Measurements from ENCODE around the gene MAN1A1. TPM values are rescaled to one million over a fixed set of nuclear protein-coding genes. Genes with fewer than 3 reads are reported as not detected.

Gene MAN1A1
- polyA plus RNA-seq, 4 donors: 17.7 to 129 (median 34.7) TPM

DNA sequence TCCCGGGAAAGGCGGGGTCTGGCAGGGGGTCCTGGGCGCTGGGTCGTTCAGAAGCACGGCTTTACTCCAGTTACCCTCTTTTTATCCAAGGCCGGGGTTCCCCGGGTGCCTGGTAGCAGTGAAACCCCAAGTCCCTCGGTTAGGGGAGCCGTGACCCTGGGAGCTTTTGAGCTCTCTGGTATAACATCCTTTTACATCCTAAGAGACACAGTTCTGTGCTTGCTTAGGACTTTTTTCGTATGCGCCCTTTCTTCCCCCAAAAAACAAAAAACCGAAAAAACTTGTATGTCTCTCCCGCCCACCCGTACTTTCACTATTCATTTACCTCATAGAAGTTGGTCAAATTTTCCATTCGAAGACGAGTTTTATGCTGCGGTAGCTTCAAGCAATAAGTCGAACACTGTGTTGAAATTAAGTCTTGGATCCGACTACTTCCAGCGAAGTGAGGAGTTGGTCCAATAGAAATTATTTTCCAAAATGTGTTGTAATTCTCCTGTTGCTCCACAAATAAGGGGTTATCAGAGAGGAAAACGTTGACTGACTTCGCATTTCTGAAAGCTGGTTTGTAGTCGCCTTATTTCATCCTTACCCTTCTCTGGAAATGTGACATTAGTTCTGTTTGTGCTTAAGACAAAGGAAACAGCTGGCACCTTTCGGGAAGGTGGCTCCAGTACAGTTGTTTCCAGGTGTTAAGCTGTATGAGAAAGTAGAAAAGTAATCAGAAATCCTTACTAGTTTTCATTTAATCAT lies 816 bp upstream of the MAN1A1 start:
- peaks cover 0 to 8% (median 2%) of the 10 kb centered on the region in 3 donors for H3K4me1 ChIP-seq (ENCODE audit: control insufficient read depth in 3 of 3, insufficient read depth in 2 of 3, low read depth in 1 of 3, low read length in 2 of 3)
- H3K27me3 ChIP-seq (ENCODE audit: control insufficient read depth in 3 of 3, insufficient read depth in 3 of 3, low read length in 3 of 3): no peaks in the 10 kb centered on the region
- no peaks in the 10 kb centered on the region for H3K9me3 ChIP-seq (ENCODE audit: control insufficient read depth in 2 of 2, insufficient read depth in 1 of 2, low read depth in 1 of 2, low read length in 1 of 2)
- H3K4me3 ChIP-seq (ENCODE audit: low read depth in 1 of 3, low read length in 3 of 3): peak overlapping the region; percentile 75 to 87 (median 76)
- 0 to 2% (median 0%) methylated on average over 22 to 24 of the region's 24 CpGs for WGBS, 3 donors
- no peaks in the 10 kb centered on the region for H3K36me3 ChIP-seq (ENCODE audit: control insufficient read depth in 3 of 3, insufficient read depth in 2 of 3, low read depth in 1 of 3, low read length in 3 of 3)
- DNase-seq: peak; percentile 61 to 68
- peak overlapping the region; percentile 83 to 96 (median 91) for H3K27ac ChIP-seq (ENCODE audit: low read depth in 1 of 3, low read length in 2 of 3)
- FAIRE-seq: no peak

DNA sequence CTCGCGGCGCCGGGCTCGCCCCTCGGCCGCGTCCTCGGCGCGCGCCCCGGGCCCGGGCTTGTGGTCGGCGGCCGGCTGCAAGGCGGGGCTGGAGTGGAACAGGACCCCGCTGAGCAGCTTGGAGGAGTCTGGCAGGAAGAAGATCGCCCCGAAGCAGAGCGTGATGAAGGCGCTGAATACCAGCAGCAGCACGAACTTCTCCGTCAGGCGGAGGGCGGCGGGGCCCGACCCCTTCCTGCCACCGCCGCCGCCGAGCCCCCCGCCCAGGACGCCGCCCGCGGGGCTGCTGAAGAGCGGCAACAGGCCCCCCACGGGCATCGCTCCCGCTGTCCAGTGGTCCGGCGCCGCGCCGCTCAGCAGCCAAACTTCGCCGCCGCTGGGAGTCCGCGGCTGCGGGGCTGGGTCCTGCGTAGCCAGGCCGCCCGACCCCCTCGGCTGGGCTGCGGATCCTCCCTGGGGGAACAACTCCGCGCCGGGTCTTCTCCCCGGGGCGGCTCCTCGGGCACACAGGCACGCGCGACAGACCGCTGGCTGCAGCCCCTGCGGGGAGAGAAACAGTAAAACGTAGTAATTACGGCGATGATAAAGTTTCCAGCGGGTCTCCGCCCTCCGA lies 707 bp downstream of the MAN1A1 start:
- H3K36me3 ChIP-seq (ENCODE audit: control insufficient read depth in 3 of 3, insufficient read depth in 2 of 3, low read depth in 1 of 3, low read length in 3 of 3): peaks cover 0 to 4% (median 0%) of the 10 kb centered on the region in 3 donors
- DNase-seq (peak; percentile 25 to 66), FAIRE-seq (no peak)
- H3K27ac ChIP-seq (ENCODE audit: low read depth in 1 of 3, low read length in 2 of 3): peak overlapping the region; percentile 93 to 96 (median 94)
- H3K27me3 ChIP-seq (ENCODE audit: control insufficient read depth in 3 of 3, insufficient read depth in 3 of 3, low read length in 3 of 3): no peaks in the 10 kb centered on the region
- WGBS, 3 donors: 0 to 1% (median 0%) methylated on average over 65 to 75 of the region's 75 CpGs
- no peaks in the 10 kb centered on the region for H3K9me3 ChIP-seq (ENCODE audit: control insufficient read depth in 2 of 2, insufficient read depth in 1 of 2, low read depth in 1 of 2, low read length in 1 of 2)
- peaks cover 0 to 14% (median 2%) of the 10 kb centered on the region in 3 donors for H3K4me1 ChIP-seq (ENCODE audit: control insufficient read depth in 3 of 3, insufficient read depth in 2 of 3, low read depth in 1 of 3, low read length in 2 of 3)
- H3K4me3 ChIP-seq (ENCODE audit: low read depth in 1 of 3, low read length in 3 of 3): peak overlapping the region; percentile 75 to 100 (median 87)

DNA sequence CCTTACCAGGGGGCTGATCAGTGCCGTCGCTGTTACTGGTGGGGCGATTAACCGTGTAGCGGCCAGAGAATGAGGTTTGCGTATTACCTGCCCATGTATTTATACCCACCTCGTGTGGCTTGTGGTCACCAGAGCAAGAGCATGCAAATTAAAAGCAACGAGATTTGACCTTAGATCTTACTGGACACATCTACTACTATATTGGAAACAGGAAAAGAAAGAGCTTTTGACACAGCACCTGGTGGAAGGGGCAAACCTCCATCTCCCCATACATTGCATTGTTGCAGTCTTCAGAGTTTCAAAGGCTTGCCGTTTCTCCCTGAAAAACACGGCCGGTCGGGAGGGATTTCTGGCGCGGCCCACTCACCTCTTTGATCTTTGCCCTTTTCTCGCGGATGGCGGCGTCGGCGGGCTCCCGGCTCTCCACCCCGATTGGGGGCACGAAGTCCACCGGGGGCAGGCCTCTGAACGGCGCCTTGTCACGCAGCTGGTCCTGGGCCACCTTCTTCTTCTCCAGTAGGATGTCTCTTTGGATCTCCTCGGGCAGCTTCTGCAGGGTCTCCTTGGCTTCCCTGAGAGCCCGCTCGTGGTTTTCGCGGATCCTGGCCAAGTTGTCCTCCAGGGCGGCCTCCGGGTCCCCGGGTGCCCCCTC lies 1.3 kb downstream of the MAN1A1 start:
- Histone ChIP-seq H3K4me3 (ENCODE audit: low read depth in 1 of 3, low read length in 3 of 3) (peak overlapping the region; percentile 75 to 100 (median 87)), H3K36me3 (ENCODE audit: control insufficient read depth in 3 of 3, insufficient read depth in 2 of 3, low read depth in 1 of 3, low read length in 3 of 3) (peaks cover 0 to 4% (median 2%) of the 10 kb centered on the region in 3 donors), H3K9me3 (ENCODE audit: control insufficient read depth in 2 of 2, insufficient read depth in 1 of 2, low read depth in 1 of 2, low read length in 1 of 2) (no peaks in the 10 kb centered on the region), H3K27ac (ENCODE audit: low read depth in 1 of 3, low read length in 2 of 3) (peak overlapping the region; percentile 93 to 96 (median 94)), H3K27me3 (ENCODE audit: control insufficient read depth in 3 of 3, insufficient read depth in 3 of 3, low read length in 3 of 3) (no peaks in the 10 kb centered on the region), H3K4me1 (ENCODE audit: control insufficient read depth in 3 of 3, insufficient read depth in 2 of 3, low read depth in 1 of 3, low read length in 2 of 3) (peaks cover 0 to 14% (median 6%) of the 10 kb centered on the region in 3 donors)
- DNase-seq (peak; percentile 78 to 83), FAIRE-seq (no peak)
- 0 to 5% (median 2%) methylated on average over 35 of the region's 35 CpGs for WGBS, 3 donors

DNA sequence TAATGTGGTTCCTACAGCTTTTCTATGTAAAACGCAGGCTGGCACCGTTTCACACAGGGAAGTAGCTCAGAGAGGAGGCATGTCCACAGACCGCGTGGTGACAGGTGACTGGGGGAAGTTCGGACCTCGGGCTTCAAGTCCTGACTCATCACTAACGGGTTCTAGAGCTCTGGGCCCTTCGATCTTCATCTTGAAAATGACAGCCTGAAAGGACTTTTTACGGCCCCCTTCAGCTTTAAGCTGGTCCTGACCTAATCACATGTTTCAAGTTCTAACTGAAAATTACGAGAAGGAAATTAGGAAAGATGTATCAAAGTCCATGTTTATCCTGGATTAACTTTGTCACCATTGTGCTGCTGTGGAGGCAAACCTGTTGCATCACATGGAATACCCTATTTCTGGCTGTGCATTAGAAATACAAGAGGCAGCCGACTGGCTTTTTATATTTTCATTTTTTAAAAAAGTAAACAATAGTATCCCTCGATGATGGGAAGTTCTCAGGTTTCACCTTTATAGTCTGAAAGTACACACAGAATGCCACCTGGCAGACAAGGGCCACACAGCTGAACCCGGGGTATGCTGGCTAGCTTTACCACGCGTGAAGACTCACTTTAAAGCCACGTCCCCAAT lies 2.0 kb downstream of the MAN1A1 start:
- Histone ChIP-seq H3K36me3 (ENCODE audit: control insufficient read depth in 3 of 3, insufficient read depth in 2 of 3, low read depth in 1 of 3, low read length in 3 of 3) (peaks cover 0 to 4% (median 2%) of the 10 kb centered on the region in 3 donors), H3K9me3 (ENCODE audit: control insufficient read depth in 2 of 2, insufficient read depth in 1 of 2, low read depth in 1 of 2, low read length in 1 of 2) (no peaks in the 10 kb centered on the region), H3K27ac (ENCODE audit: low read depth in 1 of 3, low read length in 2 of 3) (peak overlapping the region; percentile 93 to 96 (median 94)), H3K4me1 (ENCODE audit: control insufficient read depth in 3 of 3, insufficient read depth in 2 of 3, low read depth in 1 of 3, low read length in 2 of 3) (peaks cover 0 to 14% (median 6%) of the 10 kb centered on the region in 3 donors), H3K27me3 (ENCODE audit: control insufficient read depth in 3 of 3, insufficient read depth in 3 of 3, low read length in 3 of 3) (no peaks in the 10 kb centered on the region), H3K4me3 (ENCODE audit: low read depth in 1 of 3, low read length in 3 of 3) (peak overlapping the region; percentile 75 to 100 (median 87))
- 2 to 18% (median 8%) methylated on average over 16 of the region's 16 CpGs for WGBS, 3 donors
- DNase-seq (peak; percentile 77 to 87), FAIRE-seq (no peak)

DNA sequence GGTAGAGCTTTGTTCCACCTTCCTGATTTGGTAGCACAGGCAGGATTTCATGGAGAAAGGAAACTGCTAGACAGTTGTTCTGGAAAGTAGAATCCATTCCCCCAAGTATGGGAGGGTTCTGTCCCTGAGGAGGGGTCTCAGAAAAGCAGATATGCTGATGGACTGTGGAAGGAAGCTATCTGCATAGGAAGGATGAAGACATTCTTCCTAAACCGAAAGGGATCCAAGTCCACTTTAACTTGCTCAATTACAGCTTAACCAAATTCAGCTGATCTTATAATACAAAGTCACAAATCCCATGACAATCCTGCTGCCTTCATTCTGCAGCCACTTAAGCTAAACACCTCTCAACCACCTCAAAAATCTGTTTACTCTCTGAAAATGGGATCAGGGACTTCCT lies 2.6 kb downstream of the MAN1A1 start:
- peak; percentile 35 to 42 for DNase-seq
- WGBS, 3 donors: 10 to 29% (median 24%) methylated on average over 1 of the region's 1 CpG
- H3K4me1 ChIP-seq (ENCODE audit: control insufficient read depth in 3 of 3, insufficient read depth in 2 of 3, low read depth in 1 of 3, low read length in 2 of 3): peaks cover 2 to 14% (median 6%) of the 10 kb centered on the region in 3 donors
- peak overlapping the region in 1 of 3 donors; percentile 93 for H3K27ac ChIP-seq (ENCODE audit: low read depth in 1 of 3, low read length in 2 of 3)
- peaks cover 0 to 4% (median 2%) of the 10 kb centered on the region in 3 donors for H3K36me3 ChIP-seq (ENCODE audit: control insufficient read depth in 3 of 3, insufficient read depth in 2 of 3, low read depth in 1 of 3, low read length in 3 of 3)
- FAIRE-seq: no peak
- no peaks in the 10 kb centered on the region for H3K27me3 ChIP-seq (ENCODE audit: control insufficient read depth in 3 of 3, insufficient read depth in 3 of 3, low read length in 3 of 3)
- no peaks in the 10 kb centered on the region for H3K9me3 ChIP-seq (ENCODE audit: control insufficient read depth in 2 of 2, insufficient read depth in 1 of 2, low read depth in 1 of 2, low read length in 1 of 2)
- peak overlapping the region in 2 of 3 donors; percentile 75 to 87 for H3K4me3 ChIP-seq (ENCODE audit: low read depth in 1 of 3, low read length in 3 of 3)

DNA sequence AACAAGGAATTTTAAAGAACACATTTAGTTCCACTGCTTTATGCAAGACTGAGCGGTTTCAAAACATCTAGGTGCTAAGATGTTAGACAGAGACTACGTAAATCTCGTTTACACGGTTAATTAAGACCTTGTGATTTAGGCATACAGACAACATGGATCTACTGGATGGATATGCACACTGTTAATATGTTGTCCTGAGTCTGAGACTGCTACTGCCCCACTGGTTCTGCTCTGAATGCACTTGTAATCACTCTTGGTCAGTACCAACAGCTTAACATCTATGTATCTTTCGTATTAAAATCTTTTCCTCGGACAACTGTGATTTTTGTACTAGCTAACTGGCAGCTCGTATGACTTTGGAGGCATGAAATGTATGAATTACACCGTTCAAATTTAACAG lies 3.1 kb downstream of the MAN1A1 start:
- WGBS, 3 donors: 22 to 56% (median 29%) methylated on average over 8 of the region's 8 CpGs
- no peaks in the 10 kb centered on the region for H3K9me3 ChIP-seq (ENCODE audit: control insufficient read depth in 2 of 2, insufficient read depth in 1 of 2, low read depth in 1 of 2, low read length in 1 of 2)
- H3K4me3 ChIP-seq (ENCODE audit: low read depth in 1 of 3, low read length in 3 of 3): peak overlapping the region in 2 of 3 donors; percentile 75 to 87
- no peak for FAIRE-seq
- H3K27me3 ChIP-seq (ENCODE audit: control insufficient read depth in 3 of 3, insufficient read depth in 3 of 3, low read length in 3 of 3): no peaks in the 10 kb centered on the region
- H3K4me1 ChIP-seq (ENCODE audit: control insufficient read depth in 3 of 3, insufficient read depth in 2 of 3, low read depth in 1 of 3, low read length in 2 of 3): peaks cover 2 to 11% (median 8%) of the 10 kb centered on the region in 3 donors
- H3K27ac ChIP-seq (ENCODE audit: low read depth in 1 of 3, low read length in 2 of 3): no peak overlapping the region
- H3K36me3 ChIP-seq (ENCODE audit: control insufficient read depth in 3 of 3, insufficient read depth in 2 of 3, low read depth in 1 of 3, low read length in 3 of 3): peaks cover 2 to 4% (median 2%) of the 10 kb centered on the region in 3 donors
- peak in 1 of 2 donors; percentile 16 for DNase-seq

DNA sequence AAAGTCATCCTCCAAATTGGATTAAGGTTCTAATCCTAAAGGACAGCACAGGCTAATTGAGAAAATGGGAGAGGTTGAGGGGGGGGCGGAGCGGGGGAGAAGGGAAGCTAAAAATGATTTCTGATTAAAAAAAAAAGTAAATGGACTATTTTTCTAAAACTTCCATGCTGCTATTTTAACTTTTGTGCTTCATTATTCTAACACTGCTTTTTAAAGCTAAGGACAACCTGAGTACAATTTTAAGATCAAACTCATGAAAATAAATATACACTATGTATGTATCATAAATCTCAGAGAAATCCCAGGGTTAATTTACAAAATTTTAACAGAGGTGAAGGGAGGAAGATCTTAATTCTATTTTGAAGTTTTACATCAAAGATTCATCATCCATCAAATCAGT lies 4.4 kb downstream of the MAN1A1 start:
- H3K9me3 ChIP-seq (ENCODE audit: control insufficient read depth in 2 of 2, insufficient read depth in 1 of 2, low read depth in 1 of 2, low read length in 1 of 2): no peaks in the 10 kb centered on the region
- H3K4me3 ChIP-seq (ENCODE audit: low read depth in 1 of 3, low read length in 3 of 3): no peak overlapping the region
- DNase-seq: no peak
- H3K36me3 ChIP-seq (ENCODE audit: control insufficient read depth in 3 of 3, insufficient read depth in 2 of 3, low read depth in 1 of 3, low read length in 3 of 3): peaks cover 2 to 11% (median 2%) of the 10 kb centered on the region in 3 donors
- H3K27ac ChIP-seq (ENCODE audit: low read depth in 1 of 3, low read length in 2 of 3): no peak overlapping the region
- H3K27me3 ChIP-seq (ENCODE audit: control insufficient read depth in 3 of 3, insufficient read depth in 3 of 3, low read length in 3 of 3): no peaks in the 10 kb centered on the region
- H3K4me1 ChIP-seq (ENCODE audit: control insufficient read depth in 3 of 3, insufficient read depth in 2 of 3, low read depth in 1 of 3, low read length in 2 of 3): peaks cover 4 to 20% (median 16%) of the 10 kb centered on the region in 3 donors
- FAIRE-seq: no peak
- 39 to 85% (median 44%) methylated on average over 2 of the region's 2 CpGs for WGBS, 3 donors

DNA sequence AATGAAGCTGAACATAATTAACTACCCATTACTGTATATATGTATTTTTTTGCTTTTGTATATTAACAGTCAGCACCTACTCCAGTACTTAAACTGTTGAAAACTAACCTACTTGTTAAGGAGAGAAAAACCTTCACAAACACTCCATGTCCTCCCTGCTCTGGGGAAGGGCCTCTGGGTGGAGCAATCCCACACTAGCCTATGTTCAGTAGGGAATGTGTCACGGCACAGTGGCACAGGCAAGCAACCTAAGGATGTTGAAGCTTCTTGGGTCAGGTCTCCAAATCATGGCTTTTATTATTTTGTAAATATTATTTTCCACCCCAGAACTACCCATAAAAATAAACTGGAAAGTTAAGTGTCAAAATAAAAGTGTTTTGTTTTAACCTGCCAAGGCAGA lies 5.3 kb downstream of the MAN1A1 start:
- no peak overlapping the region for H3K4me3 ChIP-seq (ENCODE audit: low read depth in 1 of 3, low read length in 3 of 3)
- no peaks in the 10 kb centered on the region for H3K27me3 ChIP-seq (ENCODE audit: control insufficient read depth in 3 of 3, insufficient read depth in 3 of 3, low read length in 3 of 3)
- peaks cover 4 to 20% (median 18%) of the 10 kb centered on the region in 3 donors for H3K4me1 ChIP-seq (ENCODE audit: control insufficient read depth in 3 of 3, insufficient read depth in 2 of 3, low read depth in 1 of 3, low read length in 2 of 3)
- no peak overlapping the region for H3K27ac ChIP-seq (ENCODE audit: low read depth in 1 of 3, low read length in 2 of 3)
- FAIRE-seq (no peak), DNase-seq (peak; percentile 25 to 32)
- peaks cover 2 to 15% (median 2%) of the 10 kb centered on the region in 3 donors for H3K36me3 ChIP-seq (ENCODE audit: control insufficient read depth in 3 of 3, insufficient read depth in 2 of 3, low read depth in 1 of 3, low read length in 3 of 3)
- 31 to 56% (median 38%) methylated on average over 1 of the region's 1 CpG for WGBS, 3 donors
- no peaks in the 10 kb centered on the region for H3K9me3 ChIP-seq (ENCODE audit: control insufficient read depth in 2 of 2, insufficient read depth in 1 of 2, low read depth in 1 of 2, low read length in 1 of 2)
